ENCODE results near the gene CC2D1A.

The CC2D1A gene

DNA sequence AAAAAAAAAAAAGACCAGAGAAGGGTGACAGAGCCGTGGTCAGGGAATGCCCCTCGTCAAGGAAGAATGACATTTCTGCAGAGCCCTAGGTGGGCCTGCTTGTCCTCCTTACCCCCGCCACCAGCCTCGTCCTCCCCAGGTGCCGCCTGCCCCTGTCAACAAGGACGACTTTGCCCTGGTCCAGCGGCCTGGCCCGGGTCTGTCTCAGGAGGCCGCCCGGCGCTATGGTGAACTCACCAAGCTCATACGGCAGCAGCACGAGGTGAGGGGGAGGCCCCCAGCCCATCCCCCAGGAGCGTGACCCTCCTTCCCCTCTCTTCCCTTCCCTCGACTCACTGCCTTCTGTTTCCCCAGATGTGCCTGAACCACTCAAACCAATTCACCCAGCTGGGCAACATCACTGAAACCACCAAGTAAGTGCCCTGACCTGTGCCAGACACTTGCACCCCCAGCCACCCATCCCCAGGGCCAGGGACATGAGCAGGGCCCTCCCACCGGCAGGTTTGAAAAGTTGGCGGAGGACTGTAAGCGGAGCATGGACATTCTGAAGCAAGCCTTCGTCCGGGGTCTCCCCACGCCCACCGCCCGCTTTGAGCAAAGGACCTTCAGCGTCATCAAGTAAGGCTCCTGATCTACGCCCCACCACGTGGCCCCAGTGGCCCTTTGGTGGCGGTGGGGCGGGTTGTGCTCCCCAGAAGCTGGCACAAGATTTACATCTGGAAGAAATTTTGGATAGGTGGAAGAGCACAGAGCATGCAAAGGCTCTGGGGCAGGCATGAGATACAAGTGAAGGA, 17.4 kb downstream of the CC2D1A start:
- TF ChIP-seq, protein P1, sequence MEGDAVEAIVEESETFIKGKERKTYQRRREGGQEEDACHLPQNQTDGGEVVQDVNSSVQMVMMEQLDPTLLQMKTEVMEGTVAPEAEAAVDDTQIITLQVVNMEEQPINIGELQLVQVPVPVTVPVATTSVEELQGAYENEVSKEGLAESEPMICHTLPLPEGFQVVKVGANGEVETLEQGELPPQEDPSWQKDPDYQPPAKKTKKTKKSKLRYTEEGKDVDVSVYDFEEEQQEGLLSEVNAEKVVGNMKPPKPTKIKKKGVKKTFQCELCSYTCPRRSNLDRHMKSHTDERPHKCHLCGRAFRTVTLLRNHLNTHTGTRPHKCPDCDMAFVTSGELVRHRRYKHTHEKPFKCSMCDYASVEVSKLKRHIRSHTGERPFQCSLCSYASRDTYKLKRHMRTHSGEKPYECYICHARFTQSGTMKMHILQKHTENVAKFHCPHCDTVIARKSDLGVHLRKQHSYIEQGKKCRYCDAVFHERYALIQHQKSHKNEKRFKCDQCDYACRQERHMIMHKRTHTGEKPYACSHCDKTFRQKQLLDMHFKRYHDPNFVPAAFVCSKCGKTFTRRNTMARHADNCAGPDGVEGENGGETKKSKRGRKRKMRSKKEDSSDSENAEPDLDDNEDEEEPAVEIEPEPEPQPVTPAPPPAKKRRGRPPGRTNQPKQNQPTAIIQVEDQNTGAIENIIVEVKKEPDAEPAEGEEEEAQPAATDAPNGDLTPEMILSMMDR (IDR thresholded peaks at IDR 0.05; ENCODE audit: low read depth, low read length, poor library complexity, severe bottlenecking): no peak
- TF ChIP-seq EZH2phosphoT487 (IDR thresholded peaks at IDR 0.05; ENCODE audit: borderline replicate concordance, low read length): no peak
- Histone ChIP-seq H3K27ac (ENCODE audit: low read depth, low read length) (no peak overlapping the region), H3K4me1 (ENCODE audit: control insufficient read depth, low read length) (peaks cover 4% of the 10 kb centered on the region), H3K4me3 (ENCODE audit: low read length) (no peak overlapping the region), H3K79me2 (ENCODE audit: control insufficient read depth, low read length) (no peaks in the 10 kb centered on the region), H3F3A (ENCODE audit: control insufficient read depth, insufficient read depth) (no peaks in the 10 kb centered on the region), H3K36me3 (ENCODE audit: control insufficient read depth, low read length) (peaks cover 72% of the 10 kb centered on the region), H3K9me3 (ENCODE audit: control insufficient read depth, insufficient read depth, low read length) (peaks cover 11% of the 10 kb centered on the region; the same call in 1 of the 2 replicates), H3K9me2 (replicated peaks; ENCODE audit: control insufficient read depth, low read length) (no peaks in the 10 kb centered on the region), H3K27me3 (ENCODE audit: control insufficient read depth, low read length) (no peaks in the 10 kb centered on the region), H4K20me1 (ENCODE audit: control insufficient read depth, insufficient read depth, low read depth, low read length) (no peaks in the 10 kb centered on the region), H3K4me2 (ENCODE audit: low read length) (no peak overlapping the region)

DNA sequence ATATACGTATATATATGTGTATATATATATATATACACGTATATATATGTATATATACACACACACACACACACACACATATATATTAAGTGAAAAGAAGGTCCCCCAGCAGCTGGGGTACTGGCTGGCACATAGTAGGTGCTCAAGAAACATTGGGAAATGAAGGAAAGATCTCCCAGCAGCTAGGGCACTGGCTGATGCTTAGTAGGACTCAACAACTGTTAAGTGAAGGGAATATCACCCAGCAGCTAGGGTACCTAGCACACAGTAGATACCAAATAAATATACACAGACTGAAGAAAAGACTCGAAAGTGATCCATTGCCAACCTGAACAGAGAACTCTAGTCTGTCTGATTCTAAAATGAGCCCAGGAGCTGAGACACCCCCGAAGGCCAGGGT, 20.0 kb downstream of the CC2D1A start:
- H3K4me2 ChIP-seq (ENCODE audit: low read length): no peak overlapping the region
- H3K9me2 ChIP-seq (replicated peaks; ENCODE audit: control insufficient read depth, low read length): no peaks in the 10 kb centered on the region
- H3K4me1 ChIP-seq (ENCODE audit: control insufficient read depth, low read length): peaks cover 4% of the 10 kb centered on the region
- TF ChIP-seq, protein P1 (IDR thresholded peaks at IDR 0.05; ENCODE audit: low read depth, low read length, poor library complexity, severe bottlenecking): no peak
- TF ChIP-seq EZH2phosphoT487 (IDR thresholded peaks at IDR 0.05; ENCODE audit: borderline replicate concordance, low read length): no peak
- H3K27ac ChIP-seq (ENCODE audit: low read depth, low read length): no peak overlapping the region
- H3K9me3 ChIP-seq (ENCODE audit: control insufficient read depth, insufficient read depth, low read length): peaks cover 4% of the 10 kb centered on the region; the same call in 1 of the 2 replicates
- peaks cover 53% of the 10 kb centered on the region for H3K36me3 ChIP-seq (ENCODE audit: control insufficient read depth, low read length)
- H3K79me2 ChIP-seq (ENCODE audit: control insufficient read depth, low read length): no peaks in the 10 kb centered on the region
- H3K27me3 ChIP-seq (ENCODE audit: control insufficient read depth, low read length): no peaks in the 10 kb centered on the region
- H3K4me3 ChIP-seq (ENCODE audit: low read length): no peak overlapping the region
- no peaks in the 10 kb centered on the region for H4K20me1 ChIP-seq (ENCODE audit: control insufficient read depth, insufficient read depth, low read depth, low read length)
- H3F3A ChIP-seq (ENCODE audit: control insufficient read depth, insufficient read depth): no peaks in the 10 kb centered on the region

DNA sequence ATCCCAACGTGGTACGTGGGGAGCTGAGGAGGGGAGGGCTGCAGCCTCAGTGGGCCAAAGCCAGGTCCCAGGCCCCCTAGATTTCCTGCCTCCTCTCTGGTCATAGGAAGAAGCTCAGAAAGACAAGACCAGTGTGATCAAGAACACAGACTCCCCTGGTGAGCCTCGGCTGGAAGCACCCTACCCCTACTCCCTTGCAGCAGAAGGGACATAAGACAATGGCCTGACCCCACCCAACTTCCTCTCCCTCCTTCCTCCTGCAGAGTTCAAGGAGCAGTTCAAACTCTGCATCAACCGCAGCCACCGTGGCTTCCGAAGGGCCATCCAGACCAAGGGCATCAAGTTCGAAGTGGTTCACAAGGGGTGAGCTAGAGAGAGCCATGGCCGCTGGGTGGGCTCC, 20.7 kb downstream of the CC2D1A start:
- peaks cover 46% of the 10 kb centered on the region for H3K36me3 ChIP-seq (ENCODE audit: control insufficient read depth, low read length)
- no peaks in the 10 kb centered on the region for H3K79me2 ChIP-seq (ENCODE audit: control insufficient read depth, low read length)
- no peak for TF ChIP-seq EZH2phosphoT487 (IDR thresholded peaks at IDR 0.05; ENCODE audit: borderline replicate concordance, low read length)
- TF ChIP-seq, protein P1 (IDR thresholded peaks at IDR 0.05; ENCODE audit: low read depth, low read length, poor library complexity, severe bottlenecking): no peak

More for the DNA sequence above, 20.7 kb downstream of the CC2D1A start:
- no peaks in the 10 kb centered on the region for H3K9me2 ChIP-seq (replicated peaks; ENCODE audit: control insufficient read depth, low read length)
- no peak overlapping the region for H3K4me2 ChIP-seq (ENCODE audit: low read length)
- H3K27ac ChIP-seq (ENCODE audit: low read depth, low read length): no peak overlapping the region
- no peaks in the 10 kb centered on the region for H3K27me3 ChIP-seq (ENCODE audit: control insufficient read depth, low read length)
- H3K4me3 ChIP-seq (ENCODE audit: low read length): no peak overlapping the region
- H3K9me3 ChIP-seq (ENCODE audit: control insufficient read depth, insufficient read depth, low read length): no peaks in the 10 kb centered on the region
- H4K20me1 ChIP-seq (ENCODE audit: control insufficient read depth, insufficient read depth, low read depth, low read length): no peaks in the 10 kb centered on the region
- no peaks in the 10 kb centered on the region for H3F3A ChIP-seq (ENCODE audit: control insufficient read depth, insufficient read depth)
- H3K4me1 ChIP-seq (ENCODE audit: control insufficient read depth, low read length): no peaks in the 10 kb centered on the region

Data from DOHH2 (cell line).